Upper lobe of right lung (tissue), 1 donor: ENCODE results near the gene ERC1. TPM values are rescaled to one million over a fixed set of nuclear protein-coding genes. Genes with fewer than 3 reads are reported as not detected.

Experiments
- ATAC-seq: fragments of 200-7000 bp; cut with Tn5 transposase; one replicate; pipeline ENCODE4 v1.9.1; 2020; ENCODE audit warnings: mild to moderate bottlenecking, moderate library complexity
- DNase-seq: peaks from one replicate; pipeline ENCODE4 v3.0.0-alpha.2; 2020
- H3K27ac ChIP-seq: fragments of 200-600 bp; one replicate; pipeline ENCODE4 v1.8.0; 2022
- H3K27me3 ChIP-seq: fragments of 200-600 bp; one replicate; pipeline ENCODE4 v1.8.0; 2022; ENCODE audit warnings: mild to moderate bottlenecking
- H3K36me3 ChIP-seq: fragments of 200-600 bp; one replicate; pipeline ENCODE4 v1.8.0; 2022
- H3K4me1 ChIP-seq: fragments of 200-600 bp; one replicate; pipeline ENCODE4 v1.8.0; 2022
- H3K4me3 ChIP-seq: fragments of 200-600 bp; one replicate; pipeline ENCODE4 v1.8.0; 2022; ENCODE audit warnings: mild to moderate bottlenecking
- H3K9me3 ChIP-seq: fragments of 200-600 bp; one replicate; pipeline ENCODE4 v1.8.0; 2022
- CTCF ChIP-seq: fragments of 200-600 bp; IDR thresholded peaks from one replicate; pipeline ENCODE4 v1.8.0; 2022; ENCODE audit warnings: antibody characterized with exemption
- intact Hi-C: fragments of 100-400 bp; cut with DNase I; formaldehyde crosslinking; loops from one replicate; pipeline ENCODE4 v1.11.0; 2022
- long read RNA-seq: library from polyadenylated mRNA; unstranded; transcript quantifications from one replicate; pipeline ENCODE4 v2.0.0, GENCODE V29; 2021
- total RNA-seq: library from RNA; stranded (reverse); fragmentation: NEBNext Ultra II Directional; extraction: Animal tissue kit (Norgen Biotek cat#: 25700); gene quantifications from one replicate; pipeline ENCODE4 v1.2.1, GENCODE V29; 2021
- donor health status: DM: no; HTN: yes; CAD: no; lungs with severe emphysema.

The ERC1 gene
- total RNA-seq, result 54.3 TPM
- long read RNA-seq, full-length matches to known transcripts, result 6 of 42 reads
- long read RNA-seq, partial matches to known transcripts, result 9 of 42 reads
- long read RNA-seq, other reads (novel, unspliced or antisense), result 27 of 42 reads

GRCh38 chr12:990661-991349 lies at the start of gene ERC1:
Gene ERC1, plus strand, starts transcription at chr12:991223. Its CDS starts 36,681 bp downstream, at chr12:1027904.
- H3K36me3 ChIP-seq, result no peaks in the 10 kb centered on the region
- H3K9me3 ChIP-seq, result no peaks in the 10 kb centered on the region
- H3K4me1 ChIP-seq, result peaks cover 24% of the 10 kb centered on the region
- no peak for TF ChIP-seq CTCF
- H3K27me3 ChIP-seq, result no peaks in the 10 kb centered on the region
- peak within 1 kb of the TSS; percentile 88 for H3K4me3 ChIP-seq
- DNase-seq, result peak; percentile 94
- intact Hi-C loops, result no loop called here
- H3K27ac ChIP-seq, result peak within 1 kb of the TSS; percentile 98
- peak; percentile 96 for ATAC-seq

- DNase-seq (no peak), ATAC-seq (no peak)
- Histone ChIP-seq H3K27me3 (no peaks in the 10 kb centered on the region), H3K27ac (no peak overlapping the region), H3K9me3 (no peaks in the 10 kb centered on the region), H3K4me1 (peaks cover 3% of the 10 kb centered on the region), H3K36me3 (peaks cover 15% of the 10 kb centered on the region), H3K4me3 (no peak overlapping the region)
- intact Hi-C loops, result no loop called here
- TF ChIP-seq CTCF, result no peak
Measured at GRCh38 chr12:943051-943450, 48.0 kb upstream of the ERC1 start.

- TF ChIP-seq CTCF, result no peak
- H3K4me1 ChIP-seq, result peaks cover 10% of the 10 kb centered on the region
- no peaks in the 10 kb centered on the region for H3K27me3 ChIP-seq
- no peaks in the 10 kb centered on the region for H3K9me3 ChIP-seq
- H3K27ac ChIP-seq, result no peak overlapping the region
- ATAC-seq, result no peak
- H3K36me3 ChIP-seq, result peaks cover 15% of the 10 kb centered on the region
- H3K4me3 ChIP-seq, result no peak overlapping the region
- no peak for DNase-seq
- intact Hi-C loops, result no loop called here
Measured at GRCh38 chr12:944211-944610, 46.8 kb upstream of the ERC1 start.

- intact Hi-C loops, result no loop called here
- peaks cover 10% of the 10 kb centered on the region for H3K4me1 ChIP-seq
- no peaks in the 10 kb centered on the region for H3K27me3 ChIP-seq
- peaks cover 7% of the 10 kb centered on the region for H3K36me3 ChIP-seq
- no peak for TF ChIP-seq CTCF
- no peaks in the 10 kb centered on the region for H3K9me3 ChIP-seq
- ATAC-seq (no peak), DNase-seq (no peak)
- no peak overlapping the region for H3K4me3 ChIP-seq
- H3K27ac ChIP-seq, result no peak overlapping the region
Measured at GRCh38 chr12:946212-946611, 44.8 kb upstream of the ERC1 start.

GRCh38 chr12:946631-947030 lies 44.4 kb upstream of the ERC1 start:
- no peak for TF ChIP-seq CTCF
- Histone ChIP-seq H3K27ac (no peak overlapping the region), H3K4me3 (no peak overlapping the region), H3K27me3 (no peaks in the 10 kb centered on the region), H3K36me3 (peaks cover 7% of the 10 kb centered on the region), H3K9me3 (no peaks in the 10 kb centered on the region), H3K4me1 (peaks cover 10% of the 10 kb centered on the region)
- intact Hi-C loops, result no loop called here
- ATAC-seq, result no peak
- no peak for DNase-seq
